Calu3 (cell line): Measurements from ENCODE around the gene S100A9. TPM values are rescaled to one million over a fixed set of nuclear protein-coding genes. Genes with fewer than 3 reads are reported as not detected.
"Not testable (repeated sequence)": the region's sequence is repeated elsewhere in the genome, so short reads cannot be mapped to it uniquely, and the experiment has no call there.

Experiments
- BruUV-seq: library from RNA; stranded (reverse); fragments of 400-500 nt; replicated peaks from 2 replicates; lab custom pipeline; 2021; lab: Mats Ljungman, UMichigan
- CTCF ChIA-PET: fragments of 300-600 bp; sonication (Branson Sonifier 250); formaldehyde crosslinking; loops from one replicate; lab custom pipeline; 2022; ENCODE audit warnings: antibody characterized with exemption; lab: Charles Lee
- DNase-seq: peaks from one replicate; pipeline ENCODE4 v3.0.0; 2022
- H3K27ac Mint-ChIP-seq: one replicate; pipeline ENCODE4 v1.8.0; 2022; ENCODE audit warnings: mixed read lengths; ENCODE audit not compliant: unreplicated experiment
- H3K27me3 Mint-ChIP-seq: one replicate; pipeline ENCODE4 v1.8.0; 2022; ENCODE audit warnings: mixed read lengths; ENCODE audit not compliant: unreplicated experiment
- H3K36me3 Mint-ChIP-seq: one replicate; pipeline ENCODE4 v1.8.0; 2022; ENCODE audit warnings: mild to moderate bottlenecking, moderate library complexity, mixed read lengths; ENCODE audit not compliant: insufficient read depth, unreplicated experiment
- H3K4me1 Mint-ChIP-seq: one replicate; pipeline ENCODE4 v1.8.0; 2022; ENCODE audit warnings: mild to moderate bottlenecking, low read depth, mixed read lengths; ENCODE audit not compliant: unreplicated experiment
- H3K4me3 Mint-ChIP-seq: one replicate; pipeline ENCODE4 v1.8.0; 2022; ENCODE audit warnings: mild to moderate bottlenecking, low read depth, moderate library complexity, mixed read lengths; ENCODE audit not compliant: unreplicated experiment
- H3K9me3 Mint-ChIP-seq: one replicate; pipeline ENCODE4 v1.8.0; 2022; ENCODE audit warnings: low read depth, mixed read lengths; ENCODE audit not compliant: unreplicated experiment
- CTCF ChIP-seq: fragments of 200-600 bp; IDR thresholded peaks from one replicate; pipeline ENCODE4 v1.8.0; 2022; ENCODE audit warnings: antibody characterized with exemption; ENCODE audit not compliant: unreplicated experiment
- intact Hi-C: fragments of 100-400 bp; cut with micrococcal nuclease; formaldehyde crosslinking; loops from one replicate; pipeline ENCODE4 v1.10.0; 2022; ENCODE audit not compliant: unreplicated experiment
- total RNA-seq: library from RNA; stranded (reverse); gene quantifications from 2 replicates; pipeline ENCODE4 v1.2.3, GENCODE V29; 2022

Gene S100A9
- total RNA-seq, 1 experiment from 2014 or later, result 5.0 TPM

GRCh38 chr1:153312570-153313186 is 45.0 kb upstream of the S100A9 start, which contains the start of gene PGLYRP3:
PGLYRP3 (minus strand) TSS chr1:153312952; CDS start chr1:153310665, 2,287 bp downstream.
- Mint-ChIP-seq H3K4me3 (no peak within 1 kb of the TSS), H3K9me3 (no peaks in the 10 kb centered on the region), H3K27ac (no peak within 1 kb of the TSS), H3K36me3 (no peaks in the 10 kb centered on the region), H3K27me3 (peaks cover 76% of the 10 kb centered on the region), H3K4me1 (no peaks in the 10 kb centered on the region)
- no TSS peak for BruUV-seq
- intact Hi-C loops, result no loop called here
- CTCF ChIA-PET, result interaction anchor here (0.5 kb wide), 1 partner anchor 36 kb away, joined by 3 read pairs; the partner anchor contains the start of gene PGLYRP4
- TF ChIP-seq CTCF, result no peak
- peak; percentile 13 for DNase-seq

- no peaks in the 10 kb centered on the region for H3K9me3 Mint-ChIP-seq
- peaks cover 76% of the 10 kb centered on the region for H3K27me3 Mint-ChIP-seq
- BruUV-seq, result no TSS peak
- no peak overlapping the region for H3K4me3 Mint-ChIP-seq
- no peak overlapping the region for H3K27ac Mint-ChIP-seq
- no peaks in the 10 kb centered on the region for H3K36me3 Mint-ChIP-seq
- H3K4me1 Mint-ChIP-seq, result no peaks in the 10 kb centered on the region
- intact Hi-C loops, result no loop called here
- CTCF ChIA-PET, result interaction anchor here (0.7 kb wide), 1 partner anchor 514 kb away, joined by 3 read pairs; no protein-coding TSS in a partner anchor
- no peak for TF ChIP-seq CTCF
- no peak for DNase-seq
These were observed 44.4 kb upstream of the S100A9 start for GRCh38 chr1:153313288-153313687.

GRCh38 chr1:153314388-153314787 is 43.3 kb upstream of the S100A9 start:
- peaks cover 76% of the 10 kb centered on the region for H3K27me3 Mint-ChIP-seq
- intact Hi-C loops, DNase-seq, CTCF ChIA-PET, H3K4me3 Mint-ChIP-seq, H3K27ac Mint-ChIP-seq, H3K4me1 Mint-ChIP-seq, BruUV-seq, H3K9me3 Mint-ChIP-seq, H3K36me3 Mint-ChIP-seq: not testable (repeated sequence)

GRCh38 chr1:153316013-153316412 is 41.6 kb upstream of the S100A9 start:
- BruUV-seq, H3K4me3 Mint-ChIP-seq, H3K4me1 Mint-ChIP-seq, CTCF ChIA-PET, H3K36me3 Mint-ChIP-seq, H3K9me3 Mint-ChIP-seq, DNase-seq, H3K27ac Mint-ChIP-seq, intact Hi-C loops: not testable (repeated sequence)
- peaks cover 84% of the 10 kb centered on the region for H3K27me3 Mint-ChIP-seq

- H3K27me3 Mint-ChIP-seq, result peaks cover 70% of the 10 kb centered on the region
- H3K27ac Mint-ChIP-seq, H3K4me3 Mint-ChIP-seq, H3K9me3 Mint-ChIP-seq, intact Hi-C loops, BruUV-seq, CTCF ChIA-PET, DNase-seq, H3K4me1 Mint-ChIP-seq, H3K36me3 Mint-ChIP-seq: not testable (repeated sequence)
These were observed 39.5 kb upstream of the S100A9 start for GRCh38 chr1:153318145-153318544.

GRCh38 chr1:153322568-153322967 is 35.1 kb upstream of the S100A9 start:
- BruUV-seq, result no TSS peak
- Mint-ChIP-seq H3K27ac (no peak overlapping the region), H3K4me3 (no peak overlapping the region), H3K27me3 (peaks cover 42% of the 10 kb centered on the region), H3K36me3 (no peaks in the 10 kb centered on the region), H3K4me1 (no peaks in the 10 kb centered on the region), H3K9me3 (peaks cover 2% of the 10 kb centered on the region)
- no peak for TF ChIP-seq CTCF
- intact Hi-C loops, result no loop called here
- CTCF ChIA-PET, result no interaction called here
- DNase-seq, result no peak
